Subcutaneous adipose tissue (tissue), 4 donors: ENCODE data around the gene SLC38A11. TPM values are rescaled to one million over a fixed set of nuclear protein-coding genes. Genes with fewer than 3 reads are reported as not detected.

Experiments
- CTCF ChIP-seq: fragments of 450-650 bp; IDR thresholded peaks from one replicate; pipeline ENCODE4 v1.5.1; 2016; ENCODE audit warnings: low read depth, mild to moderate bottlenecking, control low read depth, antibody characterized with exemption, moderate library complexity
- total RNA-seq, 4 donors: library from RNA; depleted of rRNA; stranded (reverse); fragments of >200 nt; gene quantifications; one replicate each; pipeline ENCODE4 v1.1.0, GENCODE V29; 2016

Gene SLC38A11
- total RNA-seq, 4 donors from 2014 or later: 1.7 to 2.2 (median 2.2) TPM

GRCh38 chr2:164888592-164888991, 66.7 kb downstream of the SLC38A11 start:
- no peak for TF ChIP-seq CTCF

GRCh38 chr2:164887434-164888144, 67.7 kb downstream of the SLC38A11 start:
- TF ChIP-seq CTCF: no peak

- TF ChIP-seq CTCF: no peak
These were observed 73.0 kb downstream of the SLC38A11 start for GRCh38 chr2:164882276-164882675.

- TF ChIP-seq CTCF: no peak
These were observed 73.8 kb downstream of the SLC38A11 start for GRCh38 chr2:164881524-164881923.

GRCh38 chr2:164879901-164880535, 75.3 kb downstream of the SLC38A11 start:
- TF ChIP-seq CTCF: no peak

GRCh38 chr2:164877927-164878326, 77.4 kb downstream of the SLC38A11 start:
- TF ChIP-seq CTCF: no peak

- no peak for TF ChIP-seq CTCF
These were observed 78.2 kb downstream of the SLC38A11 start for GRCh38 chr2:164877169-164877568.
